GM12892 (cell line): ENCODE data around the gene HSD11B1.

Source experiments
- POLR2A ChIP-seq: IDR thresholded peaks from 2 replicates; pipeline ENCODE4 v1.6.1; 2011; ENCODE audit warnings: low read depth, low read length, control low read depth
- TAF1 ChIP-seq: IDR thresholded peaks from 2 replicates; pipeline ENCODE4 v1.6.1; 2011; ENCODE audit warnings: low read depth, mild to moderate bottlenecking, control low read depth, low read length, borderline replicate concordance

- no peak for TF ChIP-seq TAF1
- TF ChIP-seq POLR2A: no peak
Observed at GRCh38 chr1:209732725-209733124, 28.1 kb downstream of the HSD11B1 start.
